Mesendoderm (in vitro differentiated cells): Measurements from ENCODE around the gene ZMYND11.

Source experiments
- DNase-seq: peaks from one replicate; pipeline ENCODE4 v3.0.0; 2013
- H2AK5ac ChIP-seq: 2 replicates; pipeline ENCODE4 v1.6.1; 2013; ENCODE audit warnings: low read length, inconsistent platforms
- H2BK120ac ChIP-seq: 2 replicates; pipeline ENCODE4 v1.6.1; 2013; ENCODE audit warnings: low read depth, mild to moderate bottlenecking, low read length, moderate library complexity, mixed read lengths
- H2BK15ac ChIP-seq: replicated peaks from 2 replicates; pipeline ENCODE4 v1.6.1; 2013; ENCODE audit warnings: low read depth, mild to moderate bottlenecking, moderate library complexity
- H2BK5ac ChIP-seq: 2 replicates; pipeline ENCODE4 v1.6.1; 2013; ENCODE audit warnings: low read length, inconsistent platforms
- H3K18ac ChIP-seq: 2 replicates; pipeline ENCODE4 v1.6.1; 2013; ENCODE audit warnings: mild to moderate bottlenecking, low read length, mixed read lengths
- H3K23ac ChIP-seq: one replicate; pipeline ENCODE4 v1.6.1; 2013; ENCODE audit warnings: low read length
- H3K27ac ChIP-seq: 2 replicates; pipeline ENCODE4 v1.5.1; 2013; ENCODE audit warnings: low read depth, mild to moderate bottlenecking, inconsistent platforms, low read length, moderate library complexity
- H3K27me3 ChIP-seq: 2 replicates; pipeline ENCODE4 v1.6.1; 2013; ENCODE audit warnings: low read length, control low read depth, mild to moderate bottlenecking, inconsistent platforms; ENCODE audit not compliant: insufficient read depth, poor library complexity
- H3K36me3 ChIP-seq: 2 replicates; pipeline ENCODE4 v1.6.1; 2013; ENCODE audit warnings: low read length, inconsistent platforms; ENCODE audit not compliant: control insufficient read depth, insufficient read depth
- H3K4ac ChIP-seq: one replicate; pipeline ENCODE4 v1.6.1; 2013; ENCODE audit warnings: low read depth, mild to moderate bottlenecking, low read length, moderate library complexity
- H3K4me1 ChIP-seq: 2 replicates; pipeline ENCODE4 v1.6.1; 2013; ENCODE audit warnings: low read depth, low read length, inconsistent platforms; ENCODE audit not compliant: control insufficient read depth
- H3K4me2 ChIP-seq: 2 replicates; pipeline ENCODE4 v1.6.1; 2013; ENCODE audit warnings: low read length
- H3K4me3 ChIP-seq: 2 replicates; pipeline ENCODE4 v1.5.1; 2013; ENCODE audit warnings: mild to moderate bottlenecking, low read length
- H3K56ac ChIP-seq: one replicate; pipeline ENCODE4 v1.6.1; 2013; ENCODE audit warnings: low read length
- H3K79me1 ChIP-seq: 2 replicates; pipeline ENCODE4 v1.6.1; 2013; ENCODE audit warnings: low read length, inconsistent platforms
- H3K79me2 ChIP-seq: 2 replicates; pipeline ENCODE4 v1.6.1; 2013; ENCODE audit warnings: mild to moderate bottlenecking, low read length; ENCODE audit not compliant: control insufficient read depth, insufficient read depth
- H3K9ac ChIP-seq: 2 replicates; pipeline ENCODE4 v1.6.1; 2013; ENCODE audit warnings: low read length, inconsistent platforms
- H4K5ac ChIP-seq: one replicate; pipeline ENCODE4 v1.6.1; 2013; ENCODE audit warnings: low read length
- H4K8ac ChIP-seq: one replicate; pipeline ENCODE4 v1.6.1; 2013; ENCODE audit warnings: low read depth, mild to moderate bottlenecking, control low read depth, low read length, moderate library complexity
- WGBS: extraction: QIAGEN DNeasy Blood & Tissue Kit; methylation state at CpG from one replicate; pipeline ENCODE4 v1.1.7; 2013; ENCODE audit warnings: low lambda C conversion rate, missing lambda C conversion rate; ENCODE audit not compliant: insufficient coverage; ENCODE audit errors: extremely low coverage; 5-methylcytosine and 5-hydroxymethylcytosine counted together

Gene ZMYND11

GRCh38 chr10:96466-96865, 38.8 kb upstream of the ZMYND11 start:
- no peak overlapping the region for H3K27ac ChIP-seq
- H3K79me1 ChIP-seq, result no peaks in the 10 kb centered on the region
- H2BK15ac ChIP-seq, result no peak overlapping the region
- H3K4me3 ChIP-seq, result no peak overlapping the region
- no peak overlapping the region for H3K9ac ChIP-seq
- WGBS, result no CpG with 5 or more reads among the region's 1 CpG
- no peak overlapping the region for H4K8ac ChIP-seq
- no peaks in the 10 kb centered on the region for H3K79me2 ChIP-seq
- no peak for DNase-seq
- H3K18ac ChIP-seq, result no peak overlapping the region
- H3K4me1 ChIP-seq, result no peaks in the 10 kb centered on the region
- no peak overlapping the region for H3K4ac ChIP-seq
- H3K36me3 ChIP-seq, result no peaks in the 10 kb centered on the region
- H2BK5ac ChIP-seq, result no peak overlapping the region
- H3K56ac ChIP-seq, result no peak overlapping the region
- H2AK5ac ChIP-seq, result no peak overlapping the region
- no peak overlapping the region for H3K23ac ChIP-seq
- H4K5ac ChIP-seq, result no peak overlapping the region
- H3K27me3 ChIP-seq, result no peaks in the 10 kb centered on the region
- no peak overlapping the region for H3K4me2 ChIP-seq
- no peak overlapping the region for H2BK120ac ChIP-seq

GRCh38 chr10:104416-104815, 30.8 kb upstream of the ZMYND11 start:
- no peaks in the 10 kb centered on the region for H3K27me3 ChIP-seq
- H3K27ac ChIP-seq, result no peak overlapping the region
- no peak overlapping the region for H3K23ac ChIP-seq
- no peak overlapping the region for H3K4ac ChIP-seq
- no peak overlapping the region for H3K4me2 ChIP-seq
- H3K9ac ChIP-seq, result no peak overlapping the region
- no peaks in the 10 kb centered on the region for H3K79me2 ChIP-seq
- H2BK15ac ChIP-seq, result no peak overlapping the region
- H3K18ac ChIP-seq, result no peak overlapping the region
- H3K4me1 ChIP-seq, result no peaks in the 10 kb centered on the region
- H3K36me3 ChIP-seq, result no peaks in the 10 kb centered on the region
- H3K4me3 ChIP-seq, result no peak overlapping the region
- WGBS, result no CpG with 5 or more reads among the region's 4 CpGs
- no peak overlapping the region for H2BK120ac ChIP-seq
- H2BK5ac ChIP-seq, result no peak overlapping the region
- no peak overlapping the region for H2AK5ac ChIP-seq
- no peak overlapping the region for H4K8ac ChIP-seq
- H3K56ac ChIP-seq, result no peak overlapping the region
- DNase-seq, result no peak
- H3K79me1 ChIP-seq, result no peaks in the 10 kb centered on the region
- no peak overlapping the region for H4K5ac ChIP-seq

GRCh38 chr10:104862-105565, 30.2 kb upstream of the ZMYND11 start:
- Histone ChIP-seq H4K8ac (no peak overlapping the region), H3K4ac (no peak overlapping the region), H3K56ac (no peak overlapping the region), H2BK15ac (no peak overlapping the region), H2BK120ac (no peak overlapping the region), H2BK5ac (no peak overlapping the region), H3K23ac (no peak overlapping the region), H3K36me3 (no peaks in the 10 kb centered on the region), H3K27me3 (no peaks in the 10 kb centered on the region), H3K4me3 (no peak overlapping the region), H3K4me2 (no peak overlapping the region), H3K79me2 (no peaks in the 10 kb centered on the region), H3K27ac (no peak overlapping the region), H2AK5ac (no peak overlapping the region), H3K18ac (no peak overlapping the region), H3K9ac (no peak overlapping the region), H3K4me1 (no peaks in the 10 kb centered on the region), H4K5ac (no peak overlapping the region), H3K79me1 (no peaks in the 10 kb centered on the region)
- no CpG with 5 or more reads among the region's 16 CpGs for WGBS
- DNase-seq, result no peak

GRCh38 chr10:105806-106205, 29.4 kb upstream of the ZMYND11 start:
- no peak overlapping the region for H3K4me2 ChIP-seq
- H3K56ac ChIP-seq, result no peak overlapping the region
- H3K79me1 ChIP-seq, result no peaks in the 10 kb centered on the region
- H3K36me3 ChIP-seq, result no peaks in the 10 kb centered on the region
- no peak overlapping the region for H2BK5ac ChIP-seq
- no peak overlapping the region for H4K8ac ChIP-seq
- no peak overlapping the region for H3K4me3 ChIP-seq
- H2BK120ac ChIP-seq, result no peak overlapping the region
- H3K9ac ChIP-seq, result no peak overlapping the region
- WGBS, result no CpG with 5 or more reads among the region's 4 CpGs
- H3K27ac ChIP-seq, result no peak overlapping the region
- no peak overlapping the region for H2AK5ac ChIP-seq
- H3K18ac ChIP-seq, result no peak overlapping the region
- H2BK15ac ChIP-seq, result no peak overlapping the region
- no peak for DNase-seq
- no peaks in the 10 kb centered on the region for H3K79me2 ChIP-seq
- H3K27me3 ChIP-seq, result no peaks in the 10 kb centered on the region
- no peak overlapping the region for H4K5ac ChIP-seq
- no peaks in the 10 kb centered on the region for H3K4me1 ChIP-seq
- H3K4ac ChIP-seq, result no peak overlapping the region
- H3K23ac ChIP-seq, result no peak overlapping the region

- H3K4me1 ChIP-seq, result no peaks in the 10 kb centered on the region
Measured at GRCh38 chr10:106740-107139, 28.5 kb upstream of the ZMYND11 start.

GRCh38 chr10:112246-112645, 23.0 kb upstream of the ZMYND11 start:
- no peak overlapping the region for H3K27ac ChIP-seq

More at GRCh38 chr10:106740-107139, 28.5 kb upstream of the ZMYND11 start:
- Histone ChIP-seq H3K27me3 (no peaks in the 10 kb centered on the region), H3K79me2 (no peaks in the 10 kb centered on the region), H4K5ac (no peak overlapping the region), H3K4me3 (no peak overlapping the region), H3K27ac (no peak overlapping the region), H4K8ac (no peak overlapping the region), H2AK5ac (no peak overlapping the region), H3K79me1 (no peaks in the 10 kb centered on the region), H3K4ac (no peak overlapping the region), H2BK120ac (no peak overlapping the region), H2BK5ac (no peak overlapping the region), H2BK15ac (no peak overlapping the region), H3K23ac (no peak overlapping the region), H3K36me3 (no peaks in the 10 kb centered on the region), H3K18ac (no peak overlapping the region), H3K4me2 (no peak overlapping the region), H3K56ac (no peak overlapping the region), H3K9ac (no peak overlapping the region)
- WGBS, result no CpG with 5 or more reads among the region's 6 CpGs
- DNase-seq, result no peak

More at GRCh38 chr10:112246-112645, 23.0 kb upstream of the ZMYND11 start:
- H3K4me3 ChIP-seq, result no peak overlapping the region
- no peaks in the 10 kb centered on the region for H3K36me3 ChIP-seq
- H2AK5ac ChIP-seq, result no peak overlapping the region
- H3K9ac ChIP-seq, result no peak overlapping the region
- H3K23ac ChIP-seq, result no peak overlapping the region
- H3K79me2 ChIP-seq, result no peaks in the 10 kb centered on the region
- H3K4me1 ChIP-seq, result no peaks in the 10 kb centered on the region
- no peak for DNase-seq
- no peak overlapping the region for H3K4me2 ChIP-seq
- H4K8ac ChIP-seq, result no peak overlapping the region
- H2BK15ac ChIP-seq, result no peak overlapping the region
- no peaks in the 10 kb centered on the region for H3K27me3 ChIP-seq
- H3K79me1 ChIP-seq, result no peaks in the 10 kb centered on the region
- no peak overlapping the region for H2BK120ac ChIP-seq
- no peak overlapping the region for H3K18ac ChIP-seq
- no peak overlapping the region for H4K5ac ChIP-seq
- no CpG with 5 or more reads among the region's 3 CpGs for WGBS
- no peak overlapping the region for H2BK5ac ChIP-seq
- no peak overlapping the region for H3K4ac ChIP-seq
- H3K56ac ChIP-seq, result no peak overlapping the region
